Neural progenitor cell (in vitro differentiated cells): ENCODE measurements around the gene MAPK7.

Source experiments
- EZH2 ChIP-seq: fragments of 200-600 bp; sonication (generic); IDR thresholded peaks from 2 replicates; pipeline ENCODE4 v1.6.1; 2017; ENCODE audit warnings: antibody characterized with exemption, mild to moderate bottlenecking, moderate library complexity
- TF ChIP-seq, protein P1 (sequence below): fragments of 200-600 bp; sonication (generic); IDR thresholded peaks from 2 replicates; pipeline ENCODE4 v1.5.1; 2017; ENCODE audit warnings: antibody characterized with exemption, mild to moderate bottlenecking

DNA sequence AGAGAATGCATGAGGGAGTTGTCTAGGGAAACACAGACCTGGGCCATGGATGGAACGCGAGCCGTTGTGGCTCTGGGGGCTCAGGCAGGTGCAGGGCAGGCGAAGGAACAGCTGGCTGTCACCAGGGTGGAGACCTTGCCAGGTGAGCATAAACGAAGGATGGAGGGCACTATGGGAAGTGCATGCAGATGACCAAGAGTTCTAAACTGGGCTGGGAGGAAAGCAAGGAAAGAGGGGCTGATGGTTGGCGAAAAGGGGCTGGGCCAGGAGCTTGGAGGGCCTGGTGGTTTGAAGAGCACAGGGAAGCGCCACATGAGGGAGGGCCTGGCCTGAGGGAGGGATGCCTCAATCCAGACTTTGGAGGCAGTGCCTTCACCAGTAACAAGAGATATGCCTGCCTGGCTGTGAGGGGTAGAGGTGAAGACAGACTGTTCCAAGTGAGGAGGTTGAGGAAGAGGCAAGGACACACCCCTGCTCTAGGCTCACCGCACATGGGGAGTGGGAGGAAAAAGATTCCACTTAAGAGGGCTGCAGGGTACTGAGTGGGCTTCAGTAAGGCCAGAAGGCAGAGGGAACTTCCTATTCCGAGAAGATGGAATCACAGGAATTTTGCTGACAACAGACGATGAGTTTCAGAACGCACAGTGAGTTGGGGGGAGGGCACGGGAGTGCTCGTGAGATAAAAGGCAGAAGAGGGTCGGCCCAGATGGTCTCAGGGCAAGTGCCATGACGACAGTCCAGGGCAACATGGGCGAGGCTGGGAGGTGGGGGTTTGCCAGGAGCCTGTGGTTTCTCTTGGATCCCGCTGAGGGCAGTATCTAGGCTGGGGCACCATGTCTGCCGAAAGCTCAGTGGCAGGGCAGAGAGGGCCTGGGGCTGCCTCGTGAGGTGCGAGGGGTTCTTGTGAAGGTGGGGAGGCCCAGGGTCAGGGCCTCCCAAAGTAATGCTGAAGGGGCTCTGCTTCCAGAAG lies 36.4 kb upstream of the MAPK7 start:
- TF ChIP-seq, protein P1, sequence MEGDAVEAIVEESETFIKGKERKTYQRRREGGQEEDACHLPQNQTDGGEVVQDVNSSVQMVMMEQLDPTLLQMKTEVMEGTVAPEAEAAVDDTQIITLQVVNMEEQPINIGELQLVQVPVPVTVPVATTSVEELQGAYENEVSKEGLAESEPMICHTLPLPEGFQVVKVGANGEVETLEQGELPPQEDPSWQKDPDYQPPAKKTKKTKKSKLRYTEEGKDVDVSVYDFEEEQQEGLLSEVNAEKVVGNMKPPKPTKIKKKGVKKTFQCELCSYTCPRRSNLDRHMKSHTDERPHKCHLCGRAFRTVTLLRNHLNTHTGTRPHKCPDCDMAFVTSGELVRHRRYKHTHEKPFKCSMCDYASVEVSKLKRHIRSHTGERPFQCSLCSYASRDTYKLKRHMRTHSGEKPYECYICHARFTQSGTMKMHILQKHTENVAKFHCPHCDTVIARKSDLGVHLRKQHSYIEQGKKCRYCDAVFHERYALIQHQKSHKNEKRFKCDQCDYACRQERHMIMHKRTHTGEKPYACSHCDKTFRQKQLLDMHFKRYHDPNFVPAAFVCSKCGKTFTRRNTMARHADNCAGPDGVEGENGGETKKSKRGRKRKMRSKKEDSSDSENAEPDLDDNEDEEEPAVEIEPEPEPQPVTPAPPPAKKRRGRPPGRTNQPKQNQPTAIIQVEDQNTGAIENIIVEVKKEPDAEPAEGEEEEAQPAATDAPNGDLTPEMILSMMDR: no peak
- no peak for TF ChIP-seq EZH2
